ENCODE data around the gene RUNDC3A. TPM values are rescaled to one million over a fixed set of nuclear protein-coding genes. Genes with fewer than 3 reads are reported as not detected.

The RUNDC3A gene
- polyA plus RNA-seq, 1 experiment, result 0.11 TPM

DNA sequence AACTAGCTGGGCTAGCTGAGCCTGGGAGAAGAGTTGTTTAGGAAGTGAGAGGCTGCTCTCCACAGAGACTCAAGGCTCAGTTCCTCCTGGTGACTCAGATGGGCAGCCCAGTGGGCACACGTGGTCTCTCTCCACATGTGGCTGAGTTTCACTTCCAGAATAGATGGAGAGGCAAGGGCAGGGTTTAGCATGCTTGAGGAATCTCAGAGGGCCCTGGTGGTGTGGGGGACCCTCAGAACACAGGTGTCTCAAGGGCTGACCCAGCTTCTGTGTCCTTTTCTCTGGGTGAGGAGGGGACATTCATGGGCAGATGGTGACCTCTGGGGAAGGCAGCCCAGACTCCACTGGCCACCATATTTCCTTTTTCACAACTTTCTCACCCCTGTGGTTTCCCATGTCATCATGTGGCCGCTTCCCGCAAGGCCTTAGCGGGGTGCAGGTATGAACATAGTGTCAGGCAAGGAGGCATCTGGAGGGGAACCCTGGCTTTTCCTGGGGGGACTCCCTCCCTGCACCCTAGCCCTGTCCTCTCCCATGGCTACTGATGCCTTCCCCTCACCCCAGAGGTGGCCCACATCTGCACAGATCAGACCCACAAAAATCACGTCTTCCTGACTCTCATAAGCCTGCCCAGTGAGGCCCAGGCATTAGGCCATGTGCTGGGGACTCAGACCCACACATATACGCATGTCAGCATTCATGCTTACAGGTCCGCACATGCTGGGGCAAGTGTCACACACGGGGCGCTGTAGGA is 40.0 kb downstream of the RUNDC3A start:
- Histone ChIP-seq H3K4me3 (ENCODE audit: low read depth, low read length) (no peak overlapping the region), H3K27ac (ENCODE audit: low read depth, low read length) (no peak overlapping the region), H3K9me3 (ENCODE audit: control insufficient read depth, insufficient read depth, low read length) (no peaks in the 10 kb centered on the region), H3K27me3 (ENCODE audit: control insufficient read depth, insufficient read depth, low read length) (no peaks in the 10 kb centered on the region)
- ChIA-PET POLR2A (no interaction called here), CTCF (interaction anchor here (1.5 kb wide), 1 partner anchor 174 kb away, joined by 4 read pairs; no protein-coding TSS in a partner anchor)
- DNase-seq (ENCODE audit: low read depth, low spot score), result no peak
- TF ChIP-seq, protein P1, sequence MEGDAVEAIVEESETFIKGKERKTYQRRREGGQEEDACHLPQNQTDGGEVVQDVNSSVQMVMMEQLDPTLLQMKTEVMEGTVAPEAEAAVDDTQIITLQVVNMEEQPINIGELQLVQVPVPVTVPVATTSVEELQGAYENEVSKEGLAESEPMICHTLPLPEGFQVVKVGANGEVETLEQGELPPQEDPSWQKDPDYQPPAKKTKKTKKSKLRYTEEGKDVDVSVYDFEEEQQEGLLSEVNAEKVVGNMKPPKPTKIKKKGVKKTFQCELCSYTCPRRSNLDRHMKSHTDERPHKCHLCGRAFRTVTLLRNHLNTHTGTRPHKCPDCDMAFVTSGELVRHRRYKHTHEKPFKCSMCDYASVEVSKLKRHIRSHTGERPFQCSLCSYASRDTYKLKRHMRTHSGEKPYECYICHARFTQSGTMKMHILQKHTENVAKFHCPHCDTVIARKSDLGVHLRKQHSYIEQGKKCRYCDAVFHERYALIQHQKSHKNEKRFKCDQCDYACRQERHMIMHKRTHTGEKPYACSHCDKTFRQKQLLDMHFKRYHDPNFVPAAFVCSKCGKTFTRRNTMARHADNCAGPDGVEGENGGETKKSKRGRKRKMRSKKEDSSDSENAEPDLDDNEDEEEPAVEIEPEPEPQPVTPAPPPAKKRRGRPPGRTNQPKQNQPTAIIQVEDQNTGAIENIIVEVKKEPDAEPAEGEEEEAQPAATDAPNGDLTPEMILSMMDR (IDR thresholded peaks at IDR 0.05; ENCODE audit: low read depth, low read length), result no peak

DNA sequence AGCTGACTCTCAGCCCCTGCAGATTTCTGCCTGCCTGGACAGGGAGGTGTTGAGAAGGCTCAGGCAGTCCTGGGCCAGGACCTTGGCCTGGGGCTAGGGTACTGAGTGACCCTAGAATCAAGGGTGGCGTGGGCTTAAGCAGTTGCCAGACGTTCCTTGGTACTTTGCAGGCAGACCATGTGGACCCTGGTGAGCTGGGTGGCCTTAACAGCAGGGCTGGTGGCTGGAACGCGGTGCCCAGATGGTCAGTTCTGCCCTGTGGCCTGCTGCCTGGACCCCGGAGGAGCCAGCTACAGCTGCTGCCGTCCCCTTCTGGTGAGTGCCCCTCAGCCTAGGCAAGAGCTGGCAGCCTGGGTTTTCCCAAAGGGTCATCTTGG is 40.6 kb downstream of the RUNDC3A start:
- no peak for DNase-seq (ENCODE audit: low read depth, low spot score)
- no peaks in the 10 kb centered on the region for H3K27me3 ChIP-seq (ENCODE audit: control insufficient read depth, insufficient read depth, low read length)
- no peaks in the 10 kb centered on the region for H3K9me3 ChIP-seq (ENCODE audit: control insufficient read depth, insufficient read depth, low read length)
- TF ChIP-seq, protein P1 (IDR thresholded peaks at IDR 0.05; ENCODE audit: low read depth, low read length), result no peak
- H3K27ac ChIP-seq (ENCODE audit: low read depth, low read length), result no peak overlapping the region
- no peak overlapping the region for H3K4me3 ChIP-seq (ENCODE audit: low read depth, low read length)
- ChIA-PET CTCF (no interaction called here), POLR2A (no interaction called here)

GRCh38 chr17:44349553-44350070 is 41.2 kb downstream of the RUNDC3A start:
- Histone ChIP-seq H3K27me3 (ENCODE audit: control insufficient read depth, insufficient read depth, low read length) (no peaks in the 10 kb centered on the region), H3K9me3 (ENCODE audit: control insufficient read depth, insufficient read depth, low read length) (no peaks in the 10 kb centered on the region), H3K27ac (ENCODE audit: low read depth, low read length) (no peak overlapping the region), H3K4me3 (ENCODE audit: low read depth, low read length) (no peak overlapping the region)
- POLR2A ChIA-PET, result no interaction called here
- no peak for DNase-seq (ENCODE audit: low read depth, low spot score)
- CTCF ChIA-PET, result interaction anchor here (0.8 kb wide), 1 partner anchor 174 kb away, joined by 4 read pairs; no protein-coding TSS in a partner anchor
- TF ChIP-seq, protein P1 (IDR thresholded peaks at IDR 0.05; ENCODE audit: low read depth, low read length), result no peak

DNA sequence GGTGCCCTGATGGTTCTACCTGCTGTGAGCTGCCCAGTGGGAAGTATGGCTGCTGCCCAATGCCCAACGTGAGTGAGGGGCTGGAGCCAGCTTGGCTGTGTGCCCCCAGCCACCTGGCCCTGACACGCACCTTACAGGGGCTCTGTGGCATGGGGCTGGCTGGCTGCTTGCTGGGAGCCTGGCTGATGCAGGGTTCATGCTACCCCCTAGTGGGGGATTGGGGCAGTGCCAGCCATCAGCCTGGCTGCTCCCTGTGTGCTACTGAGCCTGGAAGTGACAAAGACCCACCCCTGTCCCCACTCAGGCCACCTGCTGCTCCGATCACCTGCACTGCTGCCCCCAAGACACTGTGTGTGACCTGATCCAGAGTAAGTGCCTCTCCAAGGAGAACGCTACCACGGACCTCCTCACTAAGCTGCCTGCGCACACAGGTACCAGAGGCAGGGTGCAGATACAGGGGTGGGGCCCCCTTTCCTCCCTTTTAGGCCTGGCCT is 42.4 kb downstream of the RUNDC3A start:
- ChIA-PET POLR2A (no interaction called here), CTCF (interaction anchor here (0.6 to 2.5 kb wide), 7 partner anchors 9 to 173 kb away, joined by 3 to 11 read pairs (median 3); partner anchors contain the start of gene FAM171A2)
- no peak overlapping the region for H3K4me3 ChIP-seq (ENCODE audit: low read depth, low read length)

More for the DNA sequence above, 42.4 kb downstream of the RUNDC3A start:
- Histone ChIP-seq H3K27ac (ENCODE audit: low read depth, low read length) (no peak overlapping the region), H3K27me3 (ENCODE audit: control insufficient read depth, insufficient read depth, low read length) (no peaks in the 10 kb centered on the region), H3K9me3 (ENCODE audit: control insufficient read depth, insufficient read depth, low read length) (no peaks in the 10 kb centered on the region; the same call in 1 of the 2 replicates)
- TF ChIP-seq, protein P1 (IDR thresholded peaks at IDR 0.05; ENCODE audit: low read depth, low read length), result peak; percentile 81
- no peak for DNase-seq (ENCODE audit: low read depth, low spot score)
